Activated CD8-positive, alpha-beta T cell treated with anti-CD3 and anti-CD28 coated beads, Interleukin-2, amount 10 ng/mL, durations not matched to agents 7 days and 5 days (primary cell): ENCODE measurements around the gene ASCC1. TPM values are rescaled to one million over a fixed set of nuclear protein-coding genes. Genes with fewer than 3 reads are reported as not detected.
"Not testable (repeated sequence)": the region's sequence is repeated elsewhere in the genome, so short reads cannot be mapped to it uniquely, and the experiment has no call there.

ENCODE experiments used
- ATAC-seq: fragments of 150-1000 bp; cut with Tn5 transposase; one replicate; pipeline ENCODE4 v1.10.0; 2021; ENCODE audit warnings: moderate library complexity
- CTCF ChIA-PET: fragments of 350-600 bp; sonication (Branson Sonifier 250); formaldehyde crosslinking; loops from one replicate; lab custom pipeline; 2021; ENCODE audit warnings: antibody characterized with exemption; lab: Charles Lee
- POLR2A ChIA-PET: fragments of 350-600 bp; sonication (Branson Sonifier 250); formaldehyde crosslinking; loops from one replicate; lab custom pipeline; 2021; ENCODE audit warnings: antibody characterized with exemption; lab: Charles Lee
- DNase-seq: peaks from one replicate; pipeline ENCODE4 v3.0.0-alpha.2; 2020
- H3K27ac Mint-ChIP-seq: one replicate; pipeline ENCODE4 v1.8.0; 2021; ENCODE audit warnings: mild to moderate bottlenecking, mixed read lengths
- H3K27me3 Mint-ChIP-seq: one replicate; pipeline ENCODE4 v1.8.0; 2021; ENCODE audit warnings: low read depth, mixed read lengths
- H3K36me3 Mint-ChIP-seq: one replicate; pipeline ENCODE4 v1.8.0; 2021; ENCODE audit warnings: low read depth, mixed read lengths
- H3K4me1 Mint-ChIP-seq: one replicate; pipeline ENCODE4 v1.8.0; 2021; ENCODE audit warnings: low read depth, mixed read lengths
- H3K4me3 Mint-ChIP-seq: one replicate; pipeline ENCODE4 v1.8.0; 2021; ENCODE audit warnings: mild to moderate bottlenecking, mixed read lengths
- H3K9me3 Mint-ChIP-seq: one replicate; pipeline ENCODE4 v1.8.0; 2022; ENCODE audit warnings: mixed read lengths; ENCODE audit not compliant: insufficient read depth
- total RNA-seq, 2 experiments: library from RNA; stranded (reverse); gene quantifications; one replicate each; pipeline ENCODE4 v1.2.3, GENCODE V29; 2021

Gene ASCC1
- total RNA-seq, 2 experiments from 2014 or later = 34.8 to 40.3 TPM

GRCh38 chr10:72233621-72234020 lies 17.5 kb upstream of the ASCC1 start:
- no peak for ATAC-seq
- Mint-ChIP-seq H3K36me3 (peaks cover 54% of the 10 kb centered on the region), H3K27ac (no peak overlapping the region), H3K4me3 (no peak overlapping the region), H3K27me3 (no peaks in the 10 kb centered on the region), H3K9me3 (no peaks in the 10 kb centered on the region), H3K4me1 (peaks cover 12% of the 10 kb centered on the region)
- POLR2A ChIA-PET = no interaction called here
- CTCF ChIA-PET = no interaction called here
- no peak for DNase-seq

- peaks cover 32% of the 10 kb centered on the region for H3K4me1 Mint-ChIP-seq
- DNase-seq = no peak
- peak overlapping the region; percentile 69 for H3K27ac Mint-ChIP-seq
- ChIA-PET CTCF (interaction anchor here (0.8 to 2.6 kb wide), 7 partner anchors 9 to 181 kb away, joined by 3 to 16 read pairs (median 5); no protein-coding TSS in a partner anchor), POLR2A (interaction anchor here (1.1 to 2.9 kb wide), 4 partner anchors 18 to 106 kb away, joined by 3 to 9 read pairs (median 6); partner anchors contain the start of gene DDIT4)
- no peaks in the 10 kb centered on the region for H3K27me3 Mint-ChIP-seq
- H3K36me3 Mint-ChIP-seq = peaks cover 43% of the 10 kb centered on the region
- no peak for ATAC-seq
- H3K9me3 Mint-ChIP-seq = no peaks in the 10 kb centered on the region
- no peak overlapping the region for H3K4me3 Mint-ChIP-seq
Observed at GRCh38 chr10:72229261-72230251, 13.5 kb upstream of the ASCC1 start.

DNA sequence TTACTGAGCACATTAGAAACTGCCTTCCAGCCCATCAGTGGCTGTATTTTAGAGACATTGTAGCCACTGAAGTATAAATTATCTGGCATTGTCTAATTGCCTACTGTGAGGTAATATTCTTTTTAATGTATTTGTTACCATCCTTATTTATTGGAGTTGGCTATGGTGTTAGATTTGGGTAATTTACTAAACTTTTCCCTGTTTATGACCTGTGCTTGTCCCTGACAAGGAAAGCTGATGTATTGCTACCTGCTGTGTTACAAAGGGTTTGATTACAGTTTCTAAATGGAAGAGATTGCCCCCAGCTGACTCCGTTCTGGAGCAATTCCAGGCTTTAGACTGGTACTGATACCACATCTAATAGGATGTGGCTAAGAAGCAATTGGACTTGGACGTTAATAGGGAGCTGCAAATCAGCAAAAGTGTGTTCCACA lies 12.3 kb upstream of the ASCC1 start:
- CTCF ChIA-PET = interaction anchor here (2.1 to 2.6 kb wide), 2 partner anchors 10 to 109 kb away, joined by 5 to 16 read pairs; no protein-coding TSS in a partner anchor
- DNase-seq = no peak
- Mint-ChIP-seq H3K4me1 (peaks cover 43% of the 10 kb centered on the region), H3K4me3 (no peak overlapping the region), H3K9me3 (no peaks in the 10 kb centered on the region), H3K27me3 (no peaks in the 10 kb centered on the region), H3K27ac (no peak overlapping the region), H3K36me3 (peaks cover 48% of the 10 kb centered on the region)
- POLR2A ChIA-PET = interaction anchor here (1.6 to 2.9 kb wide), 3 partner anchors 20 to 45 kb away, joined by 3 to 9 read pairs (median 8); partner anchors contain the start of gene DDIT4
- ATAC-seq = no peak

DNA sequence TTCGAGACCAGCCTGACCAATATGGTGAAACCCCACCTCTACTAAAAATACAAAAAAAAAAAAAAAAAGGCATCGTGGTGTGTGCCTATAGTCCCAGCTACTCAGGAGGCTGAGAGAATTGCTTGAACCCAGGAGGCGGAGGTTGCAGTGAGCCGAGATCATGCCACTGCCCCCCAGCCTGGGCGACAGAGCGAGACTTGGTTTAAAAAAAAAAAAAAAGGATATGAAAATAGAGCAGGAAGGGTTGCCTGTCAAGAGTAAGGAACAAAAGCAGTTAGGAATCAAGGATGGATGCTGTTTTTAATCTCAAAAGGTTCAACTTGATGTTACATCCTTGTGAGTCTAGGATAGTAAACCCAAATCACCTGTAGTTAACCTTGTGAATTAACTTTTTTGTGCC lies 11.8 kb upstream of the ASCC1 start:
- Mint-ChIP-seq H3K36me3 (peaks cover 44% of the 10 kb centered on the region), H3K4me1 (peaks cover 48% of the 10 kb centered on the region), H3K9me3 (no peaks in the 10 kb centered on the region), H3K4me3 (no peak overlapping the region), H3K27ac (no peak overlapping the region), H3K27me3 (no peaks in the 10 kb centered on the region)
- no peak for ATAC-seq
- ChIA-PET POLR2A (interaction anchor here (1.6 kb wide), 1 partner anchor 33 kb away, joined by 3 read pairs; no protein-coding TSS in a partner anchor), CTCF (interaction anchor here (2.6 kb wide), 1 partner anchor 109 kb away, joined by 16 read pairs; no protein-coding TSS in a partner anchor)
- no peak for DNase-seq

DNA sequence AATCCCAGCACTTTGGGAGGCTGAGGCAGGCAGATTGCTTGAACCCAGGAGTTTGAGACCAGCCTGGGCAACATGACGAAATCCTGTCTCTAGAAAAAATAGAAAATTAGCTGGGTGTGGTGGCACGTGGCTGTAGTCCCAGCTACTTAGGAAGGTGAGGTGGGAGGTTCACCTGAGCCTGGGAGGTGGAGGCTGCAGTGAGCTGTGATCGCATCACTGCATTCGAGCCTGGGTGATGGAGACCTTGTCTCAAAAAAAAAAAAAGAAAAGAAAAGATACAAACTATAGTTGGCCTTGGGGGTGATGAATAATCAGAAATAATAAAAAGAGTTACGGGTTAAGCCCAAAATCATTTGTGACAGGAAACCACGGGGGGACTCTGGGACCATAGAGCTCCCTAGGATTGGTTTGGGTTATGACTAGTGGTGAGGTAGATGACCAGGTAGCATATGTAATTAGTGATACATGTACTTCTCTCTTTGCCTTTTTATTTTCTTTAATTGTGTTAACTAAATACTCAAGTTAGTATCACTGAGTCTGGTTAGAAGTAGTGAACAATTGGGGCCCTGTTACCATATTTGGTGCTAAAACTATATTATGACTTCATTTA lies 10.4 kb upstream of the ASCC1 start:
- Mint-ChIP-seq H3K36me3 (peaks cover 45% of the 10 kb centered on the region), H3K4me1 (peaks cover 52% of the 10 kb centered on the region), H3K27me3 (no peaks in the 10 kb centered on the region), H3K27ac (peak overlapping the region; percentile 62), H3K9me3 (no peaks in the 10 kb centered on the region), H3K4me3 (no peak overlapping the region)
- ATAC-seq (no peak), DNase-seq (no peak)
- ChIA-PET POLR2A (interaction anchor here (0.7 to 1.1 kb wide), 2 partner anchors 49 to 118 kb away, joined by 3 read pairs; no protein-coding TSS in a partner anchor), CTCF (interaction anchor here (0.9 to 9.2 kb wide), 11 partner anchors 21 to 178 kb away, joined by 3 to 59 read pairs (median 4); partner anchors contain the start of gene DDIT4)

DNA sequence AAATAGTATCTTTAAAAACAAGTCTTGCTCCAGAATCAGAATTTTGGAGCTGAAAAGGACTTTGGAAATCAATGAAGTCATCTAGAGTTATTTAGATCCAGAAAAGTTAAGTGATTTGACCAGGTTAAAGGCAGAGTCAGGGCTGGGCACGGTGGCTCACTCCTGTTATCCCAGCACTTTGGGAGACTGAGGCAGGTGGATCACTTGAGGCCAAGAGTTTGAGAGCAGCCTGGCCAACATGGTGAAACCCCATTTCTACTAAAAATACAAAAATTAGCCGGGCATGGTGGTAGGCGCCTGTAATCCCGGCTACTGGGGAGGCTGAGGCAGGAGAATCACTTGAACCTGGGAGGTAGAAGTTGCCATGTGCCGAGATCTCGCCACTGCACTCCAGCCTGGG lies 8.1 kb upstream of the ASCC1 start:
- not testable (repeated sequence) for H3K4me3 Mint-ChIP-seq, H3K9me3 Mint-ChIP-seq, H3K27me3 Mint-ChIP-seq, ATAC-seq, DNase-seq
- H3K27ac Mint-ChIP-seq = peak overlapping the region; percentile 65
- H3K4me1 Mint-ChIP-seq = peaks cover 48% of the 10 kb centered on the region
- ChIA-PET CTCF (interaction anchor here (0.7 to 9.2 kb wide), 28 partner anchors 11 to 328 kb away, joined by 3 to 59 read pairs (median 5); partner anchors contain the start of genes DDIT4 and SPOCK2), POLR2A (interaction anchor here (0.9 to 2.0 kb wide), 5 partner anchors 13 to 85 kb away, joined by 3 to 7 read pairs (median 3); no protein-coding TSS in a partner anchor)
- H3K36me3 Mint-ChIP-seq = peaks cover 39% of the 10 kb centered on the region

DNA sequence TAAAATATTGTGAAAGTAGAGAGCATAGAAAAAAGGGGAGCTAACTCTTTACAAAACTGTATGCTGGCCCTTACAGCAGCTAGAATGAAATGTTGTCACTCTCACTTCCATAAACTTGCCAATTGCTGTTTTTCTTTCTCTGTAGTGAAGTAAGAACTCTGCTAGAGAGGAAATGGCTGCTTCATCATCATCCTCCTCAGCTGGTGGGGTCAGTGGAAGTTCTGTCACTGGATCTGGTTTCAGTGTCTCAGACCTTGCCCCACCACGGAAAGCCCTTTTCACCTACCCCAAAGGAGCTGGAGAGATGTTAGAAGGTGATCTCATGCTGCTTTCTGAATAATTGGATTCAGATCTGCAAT lies 7.6 kb upstream of the ASCC1 start:
- Mint-ChIP-seq H3K27ac (peak overlapping the region; percentile 65), H3K9me3 (no peaks in the 10 kb centered on the region), H3K27me3 (no peaks in the 10 kb centered on the region), H3K4me3 (peak overlapping the region; percentile 24), H3K4me1 (peaks cover 51% of the 10 kb centered on the region), H3K36me3 (peaks cover 42% of the 10 kb centered on the region)
- POLR2A ChIA-PET = interaction anchor here (0.9 to 2.0 kb wide), 5 partner anchors 14 to 84 kb away, joined by 3 to 7 read pairs (median 3); no protein-coding TSS in a partner anchor
- peak; percentile 22 for ATAC-seq
- no peak for DNase-seq
- CTCF ChIA-PET = interaction anchor here (0.7 to 9.2 kb wide), 26 partner anchors 11 to 327 kb away, joined by 3 to 59 read pairs (median 6); partner anchors contain the start of genes DDIT4 and SPOCK2

- Mint-ChIP-seq H3K27ac (no peak overlapping the region), H3K9me3 (no peaks in the 10 kb centered on the region), H3K4me3 (no peak overlapping the region), H3K4me1 (peaks cover 54% of the 10 kb centered on the region), H3K36me3 (peaks cover 48% of the 10 kb centered on the region), H3K27me3 (no peaks in the 10 kb centered on the region)
- ChIA-PET POLR2A (interaction anchor here (1.1 to 1.5 kb wide), 2 partner anchors 27 to 53 kb away, joined by 3 to 4 read pairs; no protein-coding TSS in a partner anchor), CTCF (interaction anchor here (1.0 to 9.2 kb wide), 9 partner anchors 9 to 325 kb away, joined by 3 to 59 read pairs (median 4); partner anchors contain the start of gene DDIT4)
- ATAC-seq = no peak
- DNase-seq = no peak
Observed at GRCh38 chr10:72221278-72221677, 5.2 kb upstream of the ASCC1 start.

DNA sequence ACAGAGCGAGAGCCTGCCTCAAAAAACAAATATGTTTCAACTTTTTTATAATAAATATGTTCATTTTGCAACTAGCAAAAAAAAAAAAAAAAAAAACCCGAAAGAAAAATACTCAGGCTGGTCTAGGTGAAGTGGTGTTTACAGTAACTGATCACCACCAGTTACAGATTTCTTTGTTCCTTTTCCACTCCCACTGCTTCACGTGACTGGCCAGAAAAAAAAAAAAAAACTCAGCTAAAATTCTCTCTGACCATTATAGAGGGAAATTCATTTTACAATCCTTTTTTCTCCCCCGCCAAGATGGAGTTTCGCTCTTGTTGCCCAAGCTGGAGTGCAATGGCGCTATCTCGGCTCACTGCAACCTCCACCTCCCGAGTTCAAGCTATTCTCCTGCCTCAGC lies 4.6 kb upstream of the ASCC1 start:
- H3K4me1 Mint-ChIP-seq = peaks cover 52% of the 10 kb centered on the region
- peaks cover 49% of the 10 kb centered on the region for H3K36me3 Mint-ChIP-seq
- ChIA-PET POLR2A (interaction anchor here (0.6 to 1.5 kb wide), 2 partner anchors 27 to 137 kb away, joined by 3 to 4 read pairs; no protein-coding TSS in a partner anchor), CTCF (interaction anchor here (1.0 to 9.2 kb wide), 7 partner anchors 9 to 324 kb away, joined by 3 to 59 read pairs (median 4); partner anchors contain the start of gene DDIT4)
- ATAC-seq (no peak), DNase-seq (no peak)
- no peaks in the 10 kb centered on the region for H3K27me3 Mint-ChIP-seq
- no peak overlapping the region for H3K4me3 Mint-ChIP-seq
- no peaks in the 10 kb centered on the region for H3K9me3 Mint-ChIP-seq
- peak overlapping the region; percentile 6 for H3K27ac Mint-ChIP-seq

DNA sequence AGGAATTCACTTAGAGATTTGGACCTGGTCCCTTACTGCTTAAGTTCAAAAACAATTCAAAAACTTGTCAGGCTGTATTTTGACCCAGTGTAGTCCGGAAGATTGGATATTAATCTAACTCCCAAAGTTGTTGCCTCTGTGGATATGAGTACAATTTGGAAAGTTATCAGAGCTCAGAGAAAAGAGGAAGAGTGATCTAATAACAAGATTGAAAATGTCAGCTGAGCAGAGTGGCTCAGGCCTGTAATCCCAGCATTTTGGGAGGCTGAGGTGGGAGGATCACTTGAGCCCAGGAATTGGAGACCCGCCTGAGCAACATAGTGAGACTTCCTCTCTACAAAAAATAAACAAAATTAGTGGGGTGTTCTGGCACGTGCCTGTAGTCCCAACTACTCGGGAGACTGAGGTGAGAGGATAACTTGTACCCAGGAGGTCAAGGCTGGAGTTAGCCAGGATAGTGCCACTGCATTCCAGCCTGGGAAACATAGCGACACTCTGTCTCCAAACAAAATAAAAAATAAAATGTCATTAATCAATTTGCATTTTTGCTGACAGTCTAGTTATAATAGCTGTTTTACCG lies 3.2 kb upstream of the ASCC1 start:
- peaks cover 45% of the 10 kb centered on the region for H3K36me3 Mint-ChIP-seq

More for the DNA sequence above, 3.2 kb upstream of the ASCC1 start:
- no peak for ATAC-seq
- Mint-ChIP-seq H3K27ac (peak overlapping the region; percentile 85), H3K27me3 (no peaks in the 10 kb centered on the region), H3K9me3 (no peaks in the 10 kb centered on the region), H3K4me1 (peaks cover 58% of the 10 kb centered on the region), H3K4me3 (peak overlapping the region; percentile 68)
- POLR2A ChIA-PET = interaction anchor here (0.6 to 2.0 kb wide), 16 partner anchors 19 to 167 kb away, joined by 3 to 12 read pairs (median 3); partner anchors contain the start of gene SPOCK2
- DNase-seq = no peak
- CTCF ChIA-PET = interaction anchor here (0.8 to 9.2 kb wide), 15 partner anchors 10 to 321 kb away, joined by 3 to 59 read pairs (median 6); partner anchors contain the start of gene DDIT4
